Thoracic aorta (tissue), 2 donors: ENCODE measurements around the gene KCNAB1. TPM values are rescaled to one million over a fixed set of nuclear protein-coding genes. Genes with fewer than 3 reads are reported as not detected.

Experiments used
- ATAC-seq: fragments of 150-250 bp; one replicate; pipeline ENCODE4 v1.8.0; 2017; ENCODE audit warnings: low read depth; ENCODE audit not compliant: insufficient number of reproducible peaks, low FRiP score
- DNase-seq: peaks from one replicate; pipeline ENCODE4 v3.0.0-alpha.2; 2020; ENCODE audit warnings: low spot score
- H3K27ac ChIP-seq, 2 donors: fragments of 200-600 bp; sonication (generic); 1 replicate in 1 of 2; 2 replicates in 1 of 2; pipeline ENCODE4 v1.5.1; 2016; ENCODE audit warnings: mild to moderate bottlenecking in 2 of 2, moderate library complexity in 2 of 2
- H3K27me3 ChIP-seq: fragments of 200-600 bp; sonication (generic); replicated peaks from 2 replicates; pipeline ENCODE4 v1.6.0; 2016; ENCODE audit warnings: mild to moderate bottlenecking; ENCODE audit not compliant: insufficient read depth
- H3K36me3 ChIP-seq: fragments of 200-600 bp; sonication (generic); one replicate; pipeline ENCODE4 v1.5.1; 2016
- H3K4me1 ChIP-seq, 2 donors: fragments of 200-600 bp; sonication (generic); 1 replicate in 1 of 2; 2 replicates in 1 of 2; pipeline versions ENCODE4 v1.5.1 to v1.6.0; 2016; ENCODE audit warnings: low read depth in 2 of 2, mild to moderate bottlenecking in 1 of 2; ENCODE audit not compliant: control insufficient read depth in 1 of 2
- H3K4me3 ChIP-seq: fragments of 200-600 bp; sonication (generic); 2 replicates; pipeline ENCODE4 v1.5.1; 2016; ENCODE audit warnings: mild to moderate bottlenecking
- H3K9me3 ChIP-seq: fragments of 200-600 bp; sonication (generic); 2 replicates; pipeline ENCODE4 v1.5.1; 2016
- total RNA-seq, 2 donors: library from RNA; depleted of rRNA; stranded (reverse); fragments of >200 nt; gene quantifications; one replicate each; pipeline versions ENCODE4 v1.1.0 to v1.2.3, GENCODE V29; 2016
- TF ChIP-seq, protein P1 (sequence below): fragments of 200-600 bp; sonication (generic); IDR thresholded peaks from one replicate; pipeline ENCODE4 v1.5.1; 2019; ENCODE audit warnings: antibody characterized with exemption

The KCNAB1 gene
- total RNA-seq, 2 donors from 2014 or later, result 12.2 to 14.2 TPM

DNA sequence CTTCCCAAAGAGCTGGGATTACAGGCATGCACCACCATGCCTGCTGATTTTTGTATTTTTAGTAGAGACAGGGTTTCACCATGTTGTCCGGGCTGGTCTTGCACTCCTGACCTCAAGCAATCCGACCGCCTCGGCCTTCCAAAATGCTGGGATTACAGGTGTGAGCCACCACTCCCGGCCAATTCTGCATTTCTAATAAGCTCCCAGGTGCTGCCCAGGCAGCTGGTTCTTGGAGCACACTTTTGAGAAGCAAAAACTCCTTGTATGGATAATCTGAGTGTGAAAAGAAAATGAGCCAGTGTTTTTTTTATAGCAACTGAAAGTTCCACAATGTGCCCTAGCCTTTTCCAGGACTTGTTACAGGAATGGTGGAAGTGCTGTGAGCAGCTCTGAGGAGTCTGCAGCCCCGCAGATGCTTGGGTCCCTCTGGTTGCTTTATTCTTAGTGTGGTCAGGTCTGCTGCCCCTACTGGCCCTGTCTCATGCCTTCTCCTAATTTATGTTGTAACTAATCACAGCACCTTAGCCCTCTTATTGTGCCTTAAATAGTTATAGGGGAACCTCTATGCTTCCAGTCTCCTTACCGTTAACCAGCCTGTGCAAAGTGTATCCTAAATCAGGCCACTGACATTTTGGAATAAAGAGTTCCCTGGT lies 13.5 kb upstream of the KCNAB1 start:
- Histone ChIP-seq H3K36me3 (no peaks in the 10 kb centered on the region), H3K27ac (peak overlapping the region; percentile 16), H3K9me3 (no peaks in the 10 kb centered on the region), H3K4me3 (no peak overlapping the region), H3K27me3 (no peaks in the 10 kb centered on the region), H3K4me1 (peaks cover 8 to 73% of the 10 kb centered on the region in 2 donors)
- no peak for DNase-seq
- no peak for ATAC-seq
- TF ChIP-seq, protein P1, sequence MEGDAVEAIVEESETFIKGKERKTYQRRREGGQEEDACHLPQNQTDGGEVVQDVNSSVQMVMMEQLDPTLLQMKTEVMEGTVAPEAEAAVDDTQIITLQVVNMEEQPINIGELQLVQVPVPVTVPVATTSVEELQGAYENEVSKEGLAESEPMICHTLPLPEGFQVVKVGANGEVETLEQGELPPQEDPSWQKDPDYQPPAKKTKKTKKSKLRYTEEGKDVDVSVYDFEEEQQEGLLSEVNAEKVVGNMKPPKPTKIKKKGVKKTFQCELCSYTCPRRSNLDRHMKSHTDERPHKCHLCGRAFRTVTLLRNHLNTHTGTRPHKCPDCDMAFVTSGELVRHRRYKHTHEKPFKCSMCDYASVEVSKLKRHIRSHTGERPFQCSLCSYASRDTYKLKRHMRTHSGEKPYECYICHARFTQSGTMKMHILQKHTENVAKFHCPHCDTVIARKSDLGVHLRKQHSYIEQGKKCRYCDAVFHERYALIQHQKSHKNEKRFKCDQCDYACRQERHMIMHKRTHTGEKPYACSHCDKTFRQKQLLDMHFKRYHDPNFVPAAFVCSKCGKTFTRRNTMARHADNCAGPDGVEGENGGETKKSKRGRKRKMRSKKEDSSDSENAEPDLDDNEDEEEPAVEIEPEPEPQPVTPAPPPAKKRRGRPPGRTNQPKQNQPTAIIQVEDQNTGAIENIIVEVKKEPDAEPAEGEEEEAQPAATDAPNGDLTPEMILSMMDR, result no peak

DNA sequence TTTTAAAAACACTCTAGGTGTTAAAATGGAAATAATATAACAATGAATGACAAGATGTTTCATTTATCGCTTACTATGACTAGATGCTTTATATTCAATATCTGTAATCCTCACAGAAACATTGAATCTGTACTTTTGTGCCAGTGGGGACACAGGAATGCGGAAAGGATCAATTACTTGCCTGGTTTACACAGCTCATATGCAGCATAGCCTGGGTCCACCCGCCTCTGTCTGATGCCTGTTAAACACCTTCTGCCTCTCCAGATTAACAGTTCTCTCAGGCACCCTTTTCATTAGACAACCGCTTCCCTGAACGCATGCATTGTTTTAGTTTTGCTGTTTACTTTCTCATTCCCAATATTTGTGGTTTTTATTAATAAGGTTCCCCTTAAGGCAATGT lies 12.9 kb upstream of the KCNAB1 start:
- Histone ChIP-seq H3K27me3 (no peaks in the 10 kb centered on the region), H3K4me3 (no peak overlapping the region), H3K4me1 (peaks cover 5 to 67% of the 10 kb centered on the region in 2 donors), H3K9me3 (no peaks in the 10 kb centered on the region), H3K36me3 (no peaks in the 10 kb centered on the region), H3K27ac (peak overlapping the region in 1 of 2 donors; percentile 21)
- ATAC-seq, result no peak
- DNase-seq, result no peak
- TF ChIP-seq, protein P1, result no peak

DNA sequence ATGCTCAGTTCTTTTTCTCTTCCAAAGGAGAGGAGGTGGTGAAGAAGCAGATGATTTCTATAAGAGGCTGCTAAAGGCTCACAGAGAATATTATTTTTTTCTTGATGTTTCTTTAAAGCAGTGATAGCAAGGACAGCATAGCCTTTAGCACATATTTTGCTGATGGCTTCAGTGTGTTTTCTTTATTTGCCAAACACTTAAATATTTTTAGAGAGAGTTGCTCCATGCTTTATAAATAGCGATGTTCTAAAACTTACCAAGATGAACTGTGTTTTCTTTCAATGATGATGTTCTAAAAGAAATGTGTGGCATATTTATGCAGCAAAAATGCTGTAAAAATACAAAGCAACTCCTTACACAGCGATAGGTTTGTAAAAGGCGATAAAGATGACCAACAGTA lies 11.8 kb upstream of the KCNAB1 start:
- peak overlapping the region; percentile 46 to 76 for H3K27ac ChIP-seq
- H3K9me3 ChIP-seq, result no peaks in the 10 kb centered on the region
- H3K4me3 ChIP-seq, result peak overlapping the region; percentile 19
- H3K4me1 ChIP-seq, result peaks cover 0 to 56% of the 10 kb centered on the region in 2 donors
- H3K36me3 ChIP-seq, result no peaks in the 10 kb centered on the region
- TF ChIP-seq, protein P1, result no peak
- no peaks in the 10 kb centered on the region for H3K27me3 ChIP-seq
- DNase-seq, result no peak
- ATAC-seq, result no peak

DNA sequence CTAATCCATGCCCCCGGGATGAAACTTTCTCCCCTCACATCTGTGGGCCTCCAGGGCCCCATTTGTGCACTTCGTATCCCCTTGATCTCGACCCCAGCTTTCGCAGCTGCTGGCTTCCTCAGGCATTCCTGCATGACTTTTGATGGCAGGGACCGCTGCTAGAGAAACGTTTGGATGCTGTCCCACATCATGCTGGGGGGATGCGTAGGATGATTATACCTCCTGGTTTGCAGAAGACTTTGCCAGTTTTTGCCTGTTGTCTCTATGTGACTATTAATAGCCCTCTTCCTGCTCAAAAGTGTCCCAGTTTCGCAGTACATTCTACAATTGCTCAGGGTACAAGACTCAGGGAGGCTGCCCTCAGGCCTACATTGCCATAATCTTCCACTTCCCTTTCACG lies 10.4 kb upstream of the KCNAB1 start:
- DNase-seq, result no peak
- ATAC-seq, result no peak
- H3K27ac ChIP-seq, result no peak overlapping the region

DNA sequence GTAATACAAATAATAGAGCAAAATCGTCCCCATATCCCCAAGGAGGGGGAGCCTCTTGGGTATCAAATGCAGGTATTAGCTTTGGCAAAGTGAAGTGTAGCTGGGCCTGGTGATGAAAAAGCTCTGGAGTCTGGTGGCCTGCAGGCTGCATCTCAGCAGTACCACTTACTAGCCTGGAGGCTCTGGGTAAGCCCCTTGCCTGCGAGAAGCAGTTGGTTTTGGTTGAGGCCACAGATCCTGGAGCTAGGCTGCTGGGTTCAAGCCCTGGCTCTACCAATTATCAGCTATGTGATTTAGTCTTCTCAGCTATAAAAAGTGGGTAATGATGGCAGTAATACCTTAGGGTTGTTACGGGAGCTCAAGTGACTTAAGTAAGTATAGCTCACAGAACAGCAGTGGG lies 6.1 kb downstream of the KCNAB1 start:
- ATAC-seq (no peak), DNase-seq (no peak)
- TF ChIP-seq, protein P1, result no peak
- no peaks in the 10 kb centered on the region for H3K36me3 ChIP-seq
- no peak overlapping the region for H3K4me3 ChIP-seq
- H3K9me3 ChIP-seq, result no peaks in the 10 kb centered on the region
- peaks cover 1 to 12% of the 10 kb centered on the region in 2 donors for H3K4me1 ChIP-seq
- H3K27me3 ChIP-seq, result no peaks in the 10 kb centered on the region
- H3K27ac ChIP-seq, result no peak overlapping the region

More for the DNA sequence above, 10.4 kb upstream of the KCNAB1 start:
- Histone ChIP-seq H3K9me3 (no peaks in the 10 kb centered on the region), H3K36me3 (no peaks in the 10 kb centered on the region), H3K4me3 (no peak overlapping the region), H3K4me1 (peaks cover 0 to 44% of the 10 kb centered on the region in 2 donors), H3K27me3 (no peaks in the 10 kb centered on the region)
- TF ChIP-seq, protein P1, result no peak
